ENCODE results near the gene PIGL.
A peak's percentile ranks its signal among the peaks of the same experiment; 100 is the strongest.

PIGL gene

DNA sequence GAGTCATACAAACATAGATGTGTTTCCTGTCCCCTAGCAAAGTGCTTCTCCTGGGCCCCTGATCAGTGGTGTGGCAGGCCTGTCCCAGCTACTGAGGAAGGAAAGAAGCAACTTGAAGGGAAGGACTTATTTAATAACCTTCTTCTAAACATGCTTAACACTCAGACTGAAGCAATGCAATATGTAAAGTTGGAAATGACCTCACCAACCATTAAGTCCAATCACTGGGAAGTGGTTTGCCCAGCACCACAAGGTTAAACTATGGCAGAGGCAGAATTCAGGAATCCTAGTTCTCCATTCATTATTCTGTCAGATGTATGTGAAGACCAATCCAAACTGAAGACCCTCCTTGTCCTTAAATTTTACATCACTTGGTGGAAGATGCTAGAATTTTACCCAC, 97.2 kb downstream of the PIGL start:
- no peak for DNase-seq

DNA sequence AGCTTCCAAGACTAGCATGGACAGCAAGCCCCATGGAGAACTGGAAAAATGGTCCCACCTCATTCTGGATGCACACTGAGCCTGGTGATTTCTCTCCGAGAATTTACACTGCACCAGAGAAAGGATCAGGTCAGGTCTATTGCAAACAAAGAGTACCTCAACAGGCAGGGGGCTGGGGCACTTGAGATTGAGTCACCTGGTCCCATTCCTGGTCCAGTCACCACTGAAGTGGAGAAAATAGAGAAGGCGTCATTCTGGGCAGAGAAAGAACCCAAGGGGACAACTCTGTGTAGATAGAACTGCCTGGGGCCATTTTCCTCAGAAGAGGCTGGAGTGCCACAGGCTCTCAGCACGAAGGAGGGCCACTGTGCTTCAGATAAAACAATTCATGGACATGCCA, 97.8 kb downstream of the PIGL start:
- no peak for DNase-seq

DNA sequence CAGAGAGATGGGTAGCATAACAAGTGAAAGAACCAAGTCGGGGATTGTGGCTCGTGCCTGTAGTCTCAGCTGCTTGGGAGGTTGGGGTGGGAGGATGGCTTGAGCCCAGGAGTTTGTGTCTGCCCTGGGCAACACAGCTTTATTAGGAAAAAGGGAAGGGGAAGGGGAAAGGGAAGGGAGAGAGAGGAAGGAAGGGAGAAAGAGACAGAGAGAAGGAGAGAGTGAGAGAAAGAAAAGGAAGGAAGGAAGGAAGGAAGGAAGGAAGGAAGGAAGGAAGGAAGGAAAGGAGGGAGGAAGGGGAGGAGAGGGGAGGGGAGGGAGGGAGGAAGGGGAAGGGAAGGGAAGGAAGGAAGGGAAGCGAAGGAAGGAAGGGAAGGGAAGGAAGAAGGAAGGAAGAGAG, 103.0 kb downstream of the PIGL start:
- no peak for DNase-seq

DNA sequence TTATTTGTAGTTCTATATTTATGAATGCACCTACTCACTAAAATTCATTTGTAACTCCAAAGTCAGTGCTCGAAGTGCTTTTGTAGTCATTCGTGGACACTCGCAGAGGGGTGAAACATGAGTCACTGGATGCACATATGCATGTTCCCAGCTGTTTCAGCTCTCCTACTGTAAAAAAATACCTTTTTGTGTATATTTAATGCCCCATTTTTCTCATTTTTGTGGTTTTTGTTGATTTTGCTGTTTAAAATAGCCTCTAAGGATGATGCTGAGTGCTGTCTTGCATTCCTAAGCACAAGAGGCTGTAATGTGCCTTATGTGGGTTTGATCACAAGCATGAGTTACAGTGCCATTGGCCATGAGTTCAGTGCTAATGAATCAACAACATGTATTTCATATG, 105.6 kb downstream of the PIGL start:
- no peak for DNase-seq

DNA sequence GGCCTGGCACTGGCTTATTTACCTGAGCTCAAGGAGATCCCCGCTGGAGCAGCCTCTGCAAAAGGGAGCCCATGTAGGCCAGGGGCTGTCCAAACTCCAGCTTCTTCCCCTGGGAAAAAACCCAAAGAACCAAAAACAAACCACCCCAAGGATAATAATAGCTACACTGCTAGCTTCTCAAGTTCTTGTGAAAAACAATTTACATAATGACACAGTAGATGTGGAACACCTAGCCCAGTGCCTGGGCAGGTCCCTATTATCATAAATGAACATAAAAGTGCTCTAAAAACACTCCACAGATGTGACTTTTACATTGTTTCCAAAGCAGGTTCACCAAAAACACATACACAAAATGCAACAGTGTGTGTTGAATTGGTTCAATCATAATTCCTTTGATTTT, 109.0 kb downstream of the PIGL start:
- DNase-seq, result no peak

DNA sequence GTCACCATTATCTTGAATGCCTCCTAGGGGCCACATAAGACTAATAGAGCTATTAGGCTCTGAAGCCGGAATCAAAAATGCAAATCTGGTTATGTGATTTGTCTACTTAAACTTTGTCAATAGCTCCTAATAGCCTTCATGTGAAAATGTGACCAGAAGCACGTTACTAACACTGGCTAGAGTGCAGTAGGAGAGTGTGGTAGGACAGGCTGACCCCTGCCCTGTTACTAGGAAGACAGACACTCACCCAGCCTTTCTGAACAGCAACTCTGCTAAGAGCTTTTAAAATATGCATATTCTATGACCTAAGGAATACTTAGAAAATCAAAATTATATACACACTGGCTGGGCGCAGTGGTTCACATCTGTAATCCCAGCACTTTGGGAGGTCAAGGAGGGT, 110.0 kb downstream of the PIGL start:
- no peak for DNase-seq

DNA sequence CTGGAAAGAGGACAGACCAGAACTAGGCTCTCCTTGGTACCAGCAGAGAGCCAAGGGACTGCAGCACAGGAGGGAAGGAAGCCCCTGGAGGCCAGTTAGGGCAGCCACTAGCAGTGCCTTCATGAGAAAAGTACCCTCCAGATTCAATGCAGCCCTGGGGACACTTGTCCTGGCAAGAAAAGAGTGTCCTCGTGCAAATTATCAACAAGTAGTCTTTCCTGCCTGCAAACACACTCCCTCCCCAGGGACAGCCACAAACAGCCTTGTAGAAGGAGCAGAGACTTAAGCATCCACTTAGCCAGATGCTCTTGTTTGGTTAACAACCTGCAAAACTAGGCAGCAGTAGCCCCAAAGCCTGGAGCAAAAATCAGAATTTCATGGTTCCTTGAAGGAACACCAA, 112.0 kb downstream of the PIGL start:
- DNase-seq, result no peak

DNA sequence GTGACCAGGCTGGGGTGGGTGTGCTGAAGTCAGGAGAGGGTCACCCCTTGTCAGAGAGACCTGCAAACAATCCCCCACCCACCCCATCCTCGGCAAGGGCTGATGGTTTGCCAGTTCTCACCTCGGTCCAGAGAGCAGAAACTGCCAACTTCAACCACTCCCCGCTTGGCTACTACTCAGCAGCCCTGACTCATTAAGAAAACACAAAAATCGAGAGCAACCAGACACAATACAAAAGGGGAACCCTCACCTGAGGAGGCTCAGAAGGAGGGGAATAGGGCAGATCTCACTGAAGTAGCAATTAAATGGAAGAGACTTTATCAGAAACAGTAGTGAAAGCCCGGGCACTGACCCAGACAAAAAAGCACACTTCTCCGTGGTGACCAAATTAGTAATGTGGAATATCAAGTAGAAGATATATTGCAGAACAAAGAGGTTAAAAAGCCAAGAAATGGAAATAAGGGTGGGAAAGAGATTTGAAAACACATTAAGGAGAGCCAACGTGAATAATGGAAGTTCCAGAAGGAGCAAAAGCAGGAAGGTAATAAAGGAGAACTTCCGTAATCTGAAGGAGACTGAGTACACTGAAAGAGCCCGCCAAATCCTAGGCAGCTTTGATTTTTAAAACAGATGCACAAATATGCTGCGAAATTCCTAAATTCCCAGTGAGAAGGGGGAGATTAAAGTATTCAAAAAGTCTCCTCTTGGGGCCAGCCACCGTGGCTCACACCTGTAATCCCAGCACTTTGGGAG, 112.7 kb downstream of the PIGL start:
- no peak for DNase-seq

DNA sequence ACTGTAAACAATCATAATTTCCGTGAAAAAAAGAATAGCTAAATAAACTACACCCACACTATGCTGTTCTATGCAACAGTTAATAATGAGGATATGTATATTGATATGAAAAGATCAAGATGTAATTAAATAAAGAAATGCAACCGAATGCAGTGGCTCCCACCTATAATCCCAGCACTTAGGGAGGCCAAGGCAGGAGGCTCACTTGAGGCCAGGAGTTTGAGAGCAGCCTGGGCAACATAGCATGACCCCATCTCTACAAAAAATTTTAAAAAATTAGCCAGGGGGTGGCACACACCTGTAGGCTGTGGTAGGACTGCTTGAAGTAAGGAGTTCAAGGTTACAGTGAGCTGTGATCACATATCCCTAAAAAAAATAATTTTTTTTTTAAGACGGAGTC, 121.4 kb downstream of the PIGL start:
- DNase-seq, result no peak

DNA sequence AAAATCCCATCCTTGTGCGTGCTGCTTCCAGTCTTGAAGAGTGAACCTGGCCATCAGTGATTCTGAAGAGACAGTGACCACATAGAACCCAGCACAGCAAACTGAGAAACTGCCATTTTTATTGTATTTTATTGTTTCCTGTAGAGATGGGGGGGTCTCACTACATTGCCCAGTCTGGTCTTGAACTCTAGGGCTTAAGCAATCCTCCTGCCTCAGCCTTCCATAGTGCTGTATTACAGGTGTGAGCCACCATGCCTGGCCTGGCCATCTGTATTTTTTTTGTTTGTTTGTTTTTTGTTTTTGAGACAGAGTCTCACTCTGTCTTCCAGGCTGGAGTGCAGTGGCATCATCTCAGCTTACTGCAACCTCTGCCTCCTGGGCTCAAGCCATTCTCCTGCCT, 122.4 kb downstream of the PIGL start:
- DNase-seq, result no peak

DNA sequence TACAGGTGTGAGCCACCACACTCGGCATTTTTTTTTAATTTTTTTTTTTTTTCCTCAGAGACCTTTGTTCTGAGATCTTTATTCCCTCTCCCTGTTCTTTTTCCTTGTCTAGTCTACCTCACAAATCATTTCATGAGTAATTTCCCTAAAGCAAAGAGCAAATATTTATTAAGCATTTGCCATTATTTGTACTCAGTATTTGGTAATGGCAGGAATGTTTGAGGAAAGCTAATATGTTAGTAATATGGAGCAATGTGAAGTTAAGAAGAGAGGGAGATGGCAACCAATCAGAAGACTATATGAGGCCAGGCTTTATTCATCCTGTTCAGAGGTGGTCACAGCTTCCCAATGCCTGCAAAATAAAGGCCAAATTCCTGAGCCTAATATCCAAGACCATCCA, 122.9 kb downstream of the PIGL start:
- DNase-seq, result no peak

DNA sequence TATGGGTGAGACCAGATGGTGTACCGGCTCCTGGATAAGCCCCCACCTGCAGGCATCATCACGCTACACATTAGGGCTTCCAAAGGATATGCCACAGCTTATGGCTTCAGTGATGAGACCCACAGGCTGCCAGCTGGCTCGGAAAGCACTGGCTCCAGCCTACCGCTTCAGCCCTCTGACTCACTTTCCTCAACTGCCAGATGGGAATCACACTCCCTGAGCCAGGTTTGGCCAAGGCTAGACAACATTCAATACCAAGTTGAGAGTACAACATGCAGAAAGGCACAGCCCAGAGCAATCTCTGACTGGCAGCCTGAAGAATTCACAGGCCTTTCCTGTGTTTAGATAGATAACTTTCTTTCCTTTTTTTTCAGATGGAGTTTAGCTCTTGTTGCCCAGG, 126.0 kb downstream of the PIGL start:
- no peak for DNase-seq

DNA sequence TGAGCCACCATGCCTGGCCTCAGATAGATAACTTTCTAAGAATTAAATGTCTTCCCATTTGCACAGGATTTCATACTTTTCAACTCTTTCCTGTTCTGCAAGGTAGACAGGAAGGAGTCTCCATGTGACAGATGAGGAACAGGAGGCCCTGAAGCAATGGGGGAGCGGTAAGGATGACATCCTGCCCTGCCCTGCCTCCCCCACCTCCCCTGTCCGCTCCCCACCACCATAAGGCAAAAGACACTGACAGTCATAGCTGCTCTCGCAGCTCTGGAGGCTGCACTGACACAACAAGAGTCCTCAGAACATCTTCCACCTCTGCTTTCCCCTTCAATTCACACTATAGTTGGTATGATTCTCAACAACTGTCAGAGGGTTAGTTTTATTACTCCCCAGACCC, 126.6 kb downstream of the PIGL start:
- DNase-seq, result no peak

DNA sequence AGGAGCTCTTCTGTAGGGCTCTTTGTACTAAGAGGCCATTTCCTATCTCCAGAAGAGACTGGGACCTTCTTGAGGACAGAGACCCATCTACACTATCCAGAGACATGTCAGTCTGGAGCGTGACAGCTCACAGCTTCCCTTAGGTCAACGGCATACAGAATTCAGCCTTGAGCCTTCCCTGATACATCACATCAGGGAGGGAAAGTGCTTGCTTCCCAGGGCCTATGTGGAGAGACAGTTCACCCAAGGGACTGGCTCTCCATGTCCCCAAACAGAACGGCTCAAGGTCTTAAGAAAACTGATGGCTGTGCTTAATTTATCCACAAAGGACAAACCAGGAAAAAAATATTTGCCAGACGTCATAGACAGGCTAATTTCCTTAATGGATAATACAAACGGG, 128.6 kb downstream of the PIGL start:
- DNase-seq, result no peak

DNA sequence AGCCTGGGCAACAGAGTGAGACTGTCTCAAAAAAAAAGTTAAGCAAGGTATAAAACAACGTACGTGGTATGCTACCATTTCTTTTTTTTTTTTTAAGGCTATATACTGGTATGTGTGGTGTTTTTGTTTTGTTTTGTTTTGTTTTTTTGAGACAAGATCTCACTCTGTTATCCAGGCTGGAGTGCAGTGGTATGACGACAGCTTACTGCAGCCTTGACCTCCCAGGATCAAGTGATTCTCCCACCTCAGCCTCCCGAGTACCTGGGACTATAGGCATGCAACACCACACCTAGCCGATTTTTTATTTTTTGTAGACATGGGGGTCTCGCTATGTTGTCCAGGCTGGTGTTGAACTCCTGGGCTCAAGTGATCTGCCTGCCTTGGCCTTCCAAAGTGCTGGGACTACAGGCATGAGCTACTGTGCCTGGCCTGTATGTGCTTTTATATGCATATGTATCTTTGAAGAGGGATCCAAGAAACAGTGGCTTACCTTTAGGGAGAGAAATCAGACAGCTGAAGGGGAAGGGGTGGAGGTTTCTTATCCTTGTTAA, 129.8 kb downstream of the PIGL start:
- no peak for DNase-seq

DNA sequence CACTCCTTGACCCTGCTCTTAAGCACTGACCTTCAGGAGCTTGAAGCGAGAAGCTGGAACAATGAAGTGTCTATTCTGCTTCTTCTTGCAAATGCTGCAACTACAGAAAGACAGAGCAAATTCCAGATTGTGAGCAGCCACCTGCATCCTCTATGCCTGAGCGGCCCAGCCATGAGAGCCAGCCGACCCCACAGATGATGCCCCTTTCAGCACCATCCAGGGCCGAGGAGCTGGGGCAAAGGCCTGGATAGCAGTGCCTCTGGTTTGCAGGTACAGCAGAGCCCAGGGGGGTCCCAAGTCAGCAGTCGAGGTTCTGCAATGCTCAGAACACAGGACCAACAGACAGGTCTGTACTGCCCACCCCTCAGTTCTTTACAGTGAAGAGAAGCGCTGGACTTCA, 131.6 kb downstream of the PIGL start:
- DNase-seq, result no peak

DNA sequence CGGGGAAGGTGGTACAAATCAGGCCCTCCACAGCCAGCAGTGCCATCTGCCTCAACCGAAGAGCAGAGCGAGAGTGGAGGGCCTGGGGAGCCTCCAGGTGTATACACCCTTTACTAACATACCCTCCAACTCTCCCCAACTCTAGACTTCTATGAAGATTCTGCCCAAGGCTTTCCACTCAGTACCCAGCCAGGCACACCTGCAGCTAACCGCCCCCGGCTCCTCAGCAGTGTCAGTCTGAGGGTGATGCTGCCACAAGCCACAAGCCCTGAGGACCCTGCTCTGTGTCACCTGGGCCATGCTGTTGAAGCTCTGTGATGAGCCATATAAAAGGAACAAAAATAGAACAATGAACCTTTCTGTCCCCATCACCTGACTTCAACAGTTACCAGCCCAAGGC, 132.4 kb downstream of the PIGL start:
- DNase-seq, result no peak

DNA sequence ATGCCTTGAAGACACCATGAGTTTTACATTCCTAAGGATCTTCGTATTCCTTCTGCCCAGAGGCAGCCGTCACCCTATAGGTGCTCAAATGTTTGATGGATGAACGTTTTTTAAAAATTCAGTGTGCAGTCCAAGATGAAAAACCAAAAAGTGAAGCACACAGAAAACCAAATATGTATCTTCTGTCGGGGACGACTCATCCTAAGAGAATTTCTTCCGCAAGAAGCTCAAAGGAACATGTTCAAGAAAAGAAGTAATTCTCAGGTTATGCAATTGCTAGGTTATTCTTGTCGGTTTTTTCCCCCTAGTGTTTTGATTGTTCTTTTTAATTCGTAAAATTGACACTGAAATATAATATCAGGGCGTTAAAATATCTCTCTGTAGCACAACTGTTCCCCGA, 134.8 kb downstream of the PIGL start:
- no peak for DNase-seq

DNA sequence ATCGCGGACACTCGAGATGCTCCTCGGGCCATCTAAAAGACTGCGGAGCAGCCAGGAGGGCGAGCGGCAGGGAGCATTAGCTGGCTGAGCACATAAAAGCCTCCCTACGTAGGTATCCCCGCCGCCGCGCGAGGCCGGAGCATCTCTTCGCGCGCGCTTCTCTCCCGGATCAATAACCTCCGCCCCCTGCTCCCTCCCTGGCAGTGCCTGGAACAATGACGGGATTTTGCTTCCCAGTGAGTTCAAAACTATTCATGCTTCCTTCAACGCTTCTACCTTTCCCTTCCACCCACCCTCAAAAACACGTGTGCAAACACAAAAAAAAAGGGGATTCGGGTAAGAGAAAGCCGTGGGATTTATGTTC, 135.3 kb downstream of the PIGL start:
- peak; percentile 44 for DNase-seq

DNA sequence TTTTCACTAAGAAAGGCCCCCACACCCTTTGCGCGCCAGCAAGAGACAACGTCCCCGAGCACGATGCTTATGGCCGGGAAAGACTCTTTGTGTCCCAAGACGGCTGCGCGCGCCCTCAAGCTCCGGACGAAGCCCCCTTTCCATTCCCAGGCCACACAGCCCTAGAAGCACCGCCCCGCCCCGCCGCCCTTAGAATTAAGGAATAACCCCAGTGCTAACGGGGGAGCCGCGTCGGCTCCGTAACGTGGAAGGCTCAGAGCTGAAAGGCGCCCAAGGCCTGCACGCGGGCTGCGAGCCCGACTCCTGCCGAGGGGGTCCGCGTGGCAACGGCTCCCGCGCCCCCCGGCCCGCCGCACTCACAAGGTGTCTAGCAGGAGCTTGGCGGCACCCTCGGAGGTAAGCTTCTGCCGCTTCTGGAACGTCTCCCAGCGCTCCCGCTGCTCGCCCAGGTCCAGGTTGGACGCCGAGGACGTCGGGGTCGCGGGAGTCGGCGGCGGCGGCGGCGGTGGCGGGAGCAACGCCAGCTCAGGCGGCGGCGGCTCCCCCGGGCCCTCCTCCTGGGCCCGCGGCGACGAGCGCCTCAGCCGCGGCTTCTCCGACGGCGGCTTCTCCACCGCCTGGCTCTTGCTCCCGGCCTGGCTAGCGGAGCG, 135.8 kb downstream of the PIGL start:
- peak; percentile 40 for DNase-seq

DNA sequence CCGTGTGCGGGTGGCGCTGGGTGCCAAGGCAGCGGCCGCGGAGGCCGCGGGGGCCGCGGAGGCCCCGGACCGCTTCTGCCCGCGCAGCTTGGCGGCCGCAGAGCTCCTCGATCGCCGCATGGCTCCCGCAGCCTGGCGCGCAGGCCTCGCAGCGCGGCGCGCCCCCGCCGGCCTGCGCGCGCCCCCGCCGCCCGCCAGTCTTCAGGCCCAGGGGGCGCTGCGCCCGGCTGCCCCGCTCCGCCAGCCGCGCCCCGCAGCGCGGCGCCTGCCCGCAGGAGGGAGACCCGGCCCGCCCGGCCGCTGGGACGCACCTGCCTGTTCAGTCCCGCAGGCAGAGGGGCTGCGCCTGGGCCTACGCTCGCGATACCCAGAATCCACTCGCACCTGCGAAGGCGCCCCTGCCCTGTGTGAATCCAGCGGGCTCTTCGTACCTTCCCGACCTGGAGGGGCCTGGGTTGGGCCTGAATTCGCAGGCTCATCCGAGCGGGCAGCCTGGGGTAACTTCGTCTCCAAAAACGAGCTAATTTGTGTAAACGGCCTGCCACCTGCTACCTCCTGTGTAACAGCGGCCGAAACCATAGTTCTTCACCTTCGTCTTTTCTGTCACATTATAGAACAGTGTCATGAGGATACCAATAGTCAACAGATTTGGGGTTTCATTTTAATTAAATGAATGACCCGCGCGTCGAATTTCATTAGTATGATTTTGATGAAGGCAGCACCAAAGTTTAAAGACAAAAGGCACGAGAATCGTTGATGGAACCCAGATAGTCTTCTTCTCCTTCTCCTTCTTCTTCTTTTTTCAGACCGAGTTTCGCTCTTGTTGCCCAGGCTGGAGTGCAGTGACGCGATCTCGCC, 136.5 kb downstream of the PIGL start, which contains the start of gene CENPV:
CENPV (minus strand) TSS at position 153 of the 858 bp plus-strand sequence; CDS start at position 120, 33 bp downstream.
- peak; percentile 81 for DNase-seq

DNA sequence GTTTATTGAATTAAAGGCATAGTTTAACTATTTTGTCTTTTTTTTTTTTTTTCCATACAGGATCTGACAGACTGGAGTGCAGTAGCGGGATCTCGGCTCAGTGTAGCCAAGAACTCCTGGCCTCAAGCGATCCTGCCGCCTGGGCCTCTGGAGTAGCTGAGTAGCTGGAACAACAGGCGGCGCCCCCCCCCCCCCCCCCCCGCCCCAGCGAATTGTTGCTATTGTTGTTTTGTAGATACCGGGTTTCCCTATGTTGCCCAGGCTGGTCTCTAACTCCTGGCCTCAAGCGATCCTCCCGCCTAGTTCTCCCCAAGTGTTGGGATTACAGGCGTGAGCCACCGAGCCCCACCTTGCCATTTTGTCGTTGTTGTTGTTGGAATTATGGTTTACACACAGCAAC, 137.6 kb downstream of the PIGL start:
- DNase-seq, result no peak

DNA sequence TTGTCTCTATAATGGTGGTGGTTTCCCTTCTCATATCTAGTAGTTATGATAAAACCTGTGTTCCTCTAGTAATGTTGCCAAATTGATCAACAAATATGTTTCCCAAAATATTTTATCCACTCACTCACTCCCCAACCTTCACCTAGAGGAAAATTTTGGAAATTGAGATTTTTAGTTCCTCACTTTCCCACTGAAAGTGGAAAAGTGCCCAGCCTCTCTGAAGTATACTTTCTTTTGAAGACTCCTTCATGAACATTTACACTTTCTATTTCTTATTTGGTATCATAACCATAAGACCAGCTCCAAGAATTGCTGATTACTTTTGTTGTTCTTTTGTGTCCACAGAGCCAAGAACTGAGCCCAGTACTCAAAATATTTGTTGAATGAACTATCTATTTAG, 141.4 kb downstream of the PIGL start:
- no peak for DNase-seq

DNA sequence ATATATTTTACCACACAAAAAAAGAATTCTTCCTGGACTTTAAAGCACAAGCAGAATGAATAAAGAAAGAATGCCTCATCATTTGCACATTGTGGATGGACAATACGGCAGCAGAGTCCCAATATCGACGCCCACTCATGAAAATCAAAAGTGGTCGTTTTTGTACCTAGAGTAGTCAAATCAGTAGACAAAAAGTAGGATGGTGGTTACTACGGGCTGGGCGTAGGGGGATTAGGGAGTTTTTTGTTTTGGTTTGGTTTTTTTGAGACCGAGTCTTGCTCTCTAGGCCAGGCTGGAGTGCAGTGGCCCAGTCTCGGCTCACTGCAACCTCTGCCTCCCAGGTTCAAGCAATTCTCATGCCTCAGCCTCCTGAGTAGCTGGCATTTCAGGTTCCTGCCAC, 144.9 kb downstream of the PIGL start:
- DNase-seq, result no peak

Measured in 8988T (cell line).